ENCODE results near the gene TTLL5. TPM values are rescaled to one million over a fixed set of nuclear protein-coding genes. Genes with fewer than 3 reads are reported as not detected.

The TTLL5 gene
- total and polyA plus RNA-seq, 2 of the 4 experiments (the other 2 are of a cell fraction) = 11.9 to 16.7 TPM

DNA sequence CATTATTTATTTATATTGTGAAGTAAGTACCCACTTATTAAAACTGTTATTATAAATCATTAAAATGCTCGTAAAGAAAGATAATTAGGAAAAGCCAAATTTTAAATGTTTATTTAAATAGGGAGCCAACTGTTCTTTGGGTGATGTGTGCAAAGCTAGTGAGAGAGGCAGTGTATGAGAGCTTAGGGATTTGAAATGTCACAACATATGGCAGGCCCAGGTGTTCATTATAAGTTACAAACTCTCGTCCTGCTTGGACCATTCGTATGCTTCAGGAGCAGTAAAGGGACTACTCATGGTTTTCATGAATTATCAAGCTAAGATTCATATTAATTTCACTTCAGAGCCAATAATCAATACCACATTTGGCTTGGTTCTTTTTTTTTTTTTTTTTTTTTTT is 166.3 kb downstream of the TTLL5 start:
- Histone ChIP-seq H3K27ac (ENCODE audit: insufficient read depth, low read length) (no peak overlapping the region), H3K4me1 (ENCODE audit: control insufficient read depth, insufficient read depth, low read length) (peaks cover 20% of the 10 kb centered on the region), H3K9me1 (ENCODE audit: insufficient read depth, low read length) (peaks cover 11% of the 10 kb centered on the region), H3K9ac (ENCODE audit: low read depth, low read length) (no peak overlapping the region), H2BK15ac (ENCODE audit: low read depth, low read length) (no peak overlapping the region), H3K9me3 (ENCODE audit: control insufficient read depth, insufficient read depth, low read length) (no peaks in the 10 kb centered on the region), H2BK5ac (ENCODE audit: low read depth, low read length, poor library complexity, severe bottlenecking) (no peak overlapping the region), H4K91ac (ENCODE audit: insufficient read depth, low read depth, low read length) (no peak overlapping the region), H2AK9ac (replicated peaks; ENCODE audit: low read depth, low read length, poor library complexity) (no peak overlapping the region), H3K23ac (ENCODE audit: low read depth, low read length) (no peak overlapping the region), H3K4me3 (ENCODE audit: insufficient read depth, low read depth, low read length) (no peak overlapping the region), H3K56ac (ENCODE audit: extremely low read depth, insufficient read depth, low read length) (no peak overlapping the region), H4K20me1 (ENCODE audit: insufficient read depth, low read length) (no peaks in the 10 kb centered on the region), H3K79me1 (ENCODE audit: low read depth in 1 of 2, low read length in 2 of 2) (no peaks in the 10 kb centered on the region), H4K8ac (ENCODE audit: low read depth in 2 of 2, low read length in 2 of 2) (no peak overlapping the region), H2BK120ac (ENCODE audit: low read depth, low read length) (no peak overlapping the region), H2AK5ac (ENCODE audit: low read depth, low read length) (no peak overlapping the region), H3K14ac (replicated peaks; ENCODE audit: low read depth, low read length) (no peak overlapping the region), H3K4ac (ENCODE audit: low read depth, low read length) (no peak overlapping the region), H3K18ac (ENCODE audit: low read depth, low read length) (no peak overlapping the region), H3K36me3 (ENCODE audit: control insufficient read depth, insufficient read depth, low read length) (no peaks in the 10 kb centered on the region; the same call in 1 of the 2 replicates), H4K5ac (ENCODE audit: low read depth, low read length) (no peak overlapping the region), H3K4me2 (ENCODE audit: low read depth, low read length) (no peak overlapping the region), H2AFZ (replicated peaks; ENCODE audit: low read length, poor library complexity) (no peak overlapping the region), H3K27me3 (ENCODE audit: control insufficient read depth, insufficient read depth, low read length) (no peaks in the 10 kb centered on the region), H2BK20ac (ENCODE audit: low read depth, low read length) (no peak overlapping the region)
- ChIA-PET CTCF (interaction anchor here (0.6 to 1.1 kb wide), 2 partner anchors 33 to 864 kb away, joined by 3 to 10 read pairs; no protein-coding TSS in a partner anchor), POLR2A (ENCODE audit: unreplicated experiment) (no interaction called here)
- TF ChIP-seq RAD21 (IDR thresholded peaks at IDR 0.05; ENCODE audit: low read length) (no peak), CHD1 (IDR thresholded peaks at IDR 0.05; ENCODE audit: low read depth, low read length) (no peak)
- no peak for ATAC-seq (ENCODE audit: low read depth)
- WGBS, 2 experiments (ENCODE audit: extremely low coverage in 2 of 2, insufficient read length in 1 of 2) = no CpG with 5 or more reads among the region's 3 CpGs
- intact Hi-C loops (cut with micrococcal nuclease) = no loop called here
- DNase-seq = no peak
- BruUV-seq (replicated peaks) = no TSS peak
- dilution Hi-C loops (cut with HindIII; ENCODE audit: low sequenced_read_pairs, unreplicated experiment) = no loop called here
- in situ Hi-C loops (cut with MboI; ENCODE audit: low sequenced_read_pairs) = no loop called here
